ENCODE data around the gene DDX25.

DNA sequence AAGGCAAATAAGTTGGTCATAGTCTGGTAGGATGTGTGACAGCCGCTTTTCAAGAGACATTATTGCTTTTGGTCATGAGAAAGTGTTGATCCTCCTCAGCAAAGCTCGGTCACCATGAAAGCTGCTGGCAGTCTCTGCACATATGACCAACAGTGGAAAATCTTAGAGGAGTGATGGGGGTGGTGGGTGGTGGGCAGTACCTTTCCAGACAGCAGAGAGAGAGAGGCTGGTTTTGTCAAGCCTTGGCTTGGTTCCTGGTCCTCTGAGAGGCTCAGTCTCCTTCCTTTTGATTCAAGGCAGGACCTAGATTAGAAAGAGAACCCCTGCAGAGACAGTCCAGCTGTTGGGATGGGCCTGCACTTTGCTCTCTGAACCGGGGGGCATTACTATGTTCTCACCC is 21.5 kb downstream of the DDX25 start:
- TF ChIP-seq, protein P1, sequence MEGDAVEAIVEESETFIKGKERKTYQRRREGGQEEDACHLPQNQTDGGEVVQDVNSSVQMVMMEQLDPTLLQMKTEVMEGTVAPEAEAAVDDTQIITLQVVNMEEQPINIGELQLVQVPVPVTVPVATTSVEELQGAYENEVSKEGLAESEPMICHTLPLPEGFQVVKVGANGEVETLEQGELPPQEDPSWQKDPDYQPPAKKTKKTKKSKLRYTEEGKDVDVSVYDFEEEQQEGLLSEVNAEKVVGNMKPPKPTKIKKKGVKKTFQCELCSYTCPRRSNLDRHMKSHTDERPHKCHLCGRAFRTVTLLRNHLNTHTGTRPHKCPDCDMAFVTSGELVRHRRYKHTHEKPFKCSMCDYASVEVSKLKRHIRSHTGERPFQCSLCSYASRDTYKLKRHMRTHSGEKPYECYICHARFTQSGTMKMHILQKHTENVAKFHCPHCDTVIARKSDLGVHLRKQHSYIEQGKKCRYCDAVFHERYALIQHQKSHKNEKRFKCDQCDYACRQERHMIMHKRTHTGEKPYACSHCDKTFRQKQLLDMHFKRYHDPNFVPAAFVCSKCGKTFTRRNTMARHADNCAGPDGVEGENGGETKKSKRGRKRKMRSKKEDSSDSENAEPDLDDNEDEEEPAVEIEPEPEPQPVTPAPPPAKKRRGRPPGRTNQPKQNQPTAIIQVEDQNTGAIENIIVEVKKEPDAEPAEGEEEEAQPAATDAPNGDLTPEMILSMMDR (conservative IDR thresholded peaks at IDR 0.05), result no peak
- TF ChIP-seq ZFX (IDR thresholded peaks at IDR 0.05), result no peak
